Mononuclear cell (primary cell): ENCODE measurements around the gene USH2A. TPM values are rescaled to one million over a fixed set of nuclear protein-coding genes. Genes with fewer than 3 reads are reported as not detected.

Source experiments
- H3K27me3 ChIP-seq: 2 replicates; pipeline ENCODE4 v1.6.0; 2011; ENCODE audit warnings: low read length, control low read depth; ENCODE audit not compliant: insufficient read depth
- H3K4me1 ChIP-seq: 2 replicates; pipeline ENCODE4 v1.5.1; 2011; ENCODE audit warnings: mild to moderate bottlenecking, low read length, control low read depth; ENCODE audit not compliant: insufficient read depth
- H3K4me3 ChIP-seq: 2 replicates; pipeline ENCODE4 v1.5.1; 2011; ENCODE audit warnings: mild to moderate bottlenecking, low read length, moderate library complexity
- H3K9me3 ChIP-seq: 2 replicates; pipeline ENCODE4 v1.5.1; 2011; ENCODE audit warnings: low read depth, mild to moderate bottlenecking, control low read depth, low read length
- total RNA-seq: library from RNA; depleted of rRNA; stranded (reverse); fragments of >200 nt; gene quantifications from one replicate; pipeline ENCODE4 v1.2.3, GENCODE V29; 2012

USH2A gene, protein sequence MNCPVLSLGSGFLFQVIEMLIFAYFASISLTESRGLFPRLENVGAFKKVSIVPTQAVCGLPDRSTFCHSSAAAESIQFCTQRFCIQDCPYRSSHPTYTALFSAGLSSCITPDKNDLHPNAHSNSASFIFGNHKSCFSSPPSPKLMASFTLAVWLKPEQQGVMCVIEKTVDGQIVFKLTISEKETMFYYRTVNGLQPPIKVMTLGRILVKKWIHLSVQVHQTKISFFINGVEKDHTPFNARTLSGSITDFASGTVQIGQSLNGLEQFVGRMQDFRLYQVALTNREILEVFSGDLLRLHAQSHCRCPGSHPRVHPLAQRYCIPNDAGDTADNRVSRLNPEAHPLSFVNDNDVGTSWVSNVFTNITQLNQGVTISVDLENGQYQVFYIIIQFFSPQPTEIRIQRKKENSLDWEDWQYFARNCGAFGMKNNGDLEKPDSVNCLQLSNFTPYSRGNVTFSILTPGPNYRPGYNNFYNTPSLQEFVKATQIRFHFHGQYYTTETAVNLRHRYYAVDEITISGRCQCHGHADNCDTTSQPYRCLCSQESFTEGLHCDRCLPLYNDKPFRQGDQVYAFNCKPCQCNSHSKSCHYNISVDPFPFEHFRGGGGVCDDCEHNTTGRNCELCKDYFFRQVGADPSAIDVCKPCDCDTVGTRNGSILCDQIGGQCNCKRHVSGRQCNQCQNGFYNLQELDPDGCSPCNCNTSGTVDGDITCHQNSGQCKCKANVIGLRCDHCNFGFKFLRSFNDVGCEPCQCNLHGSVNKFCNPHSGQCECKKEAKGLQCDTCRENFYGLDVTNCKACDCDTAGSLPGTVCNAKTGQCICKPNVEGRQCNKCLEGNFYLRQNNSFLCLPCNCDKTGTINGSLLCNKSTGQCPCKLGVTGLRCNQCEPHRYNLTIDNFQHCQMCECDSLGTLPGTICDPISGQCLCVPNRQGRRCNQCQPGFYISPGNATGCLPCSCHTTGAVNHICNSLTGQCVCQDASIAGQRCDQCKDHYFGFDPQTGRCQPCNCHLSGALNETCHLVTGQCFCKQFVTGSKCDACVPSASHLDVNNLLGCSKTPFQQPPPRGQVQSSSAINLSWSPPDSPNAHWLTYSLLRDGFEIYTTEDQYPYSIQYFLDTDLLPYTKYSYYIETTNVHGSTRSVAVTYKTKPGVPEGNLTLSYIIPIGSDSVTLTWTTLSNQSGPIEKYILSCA (N-terminal part only)
- not detected for total RNA-seq

DNA sequence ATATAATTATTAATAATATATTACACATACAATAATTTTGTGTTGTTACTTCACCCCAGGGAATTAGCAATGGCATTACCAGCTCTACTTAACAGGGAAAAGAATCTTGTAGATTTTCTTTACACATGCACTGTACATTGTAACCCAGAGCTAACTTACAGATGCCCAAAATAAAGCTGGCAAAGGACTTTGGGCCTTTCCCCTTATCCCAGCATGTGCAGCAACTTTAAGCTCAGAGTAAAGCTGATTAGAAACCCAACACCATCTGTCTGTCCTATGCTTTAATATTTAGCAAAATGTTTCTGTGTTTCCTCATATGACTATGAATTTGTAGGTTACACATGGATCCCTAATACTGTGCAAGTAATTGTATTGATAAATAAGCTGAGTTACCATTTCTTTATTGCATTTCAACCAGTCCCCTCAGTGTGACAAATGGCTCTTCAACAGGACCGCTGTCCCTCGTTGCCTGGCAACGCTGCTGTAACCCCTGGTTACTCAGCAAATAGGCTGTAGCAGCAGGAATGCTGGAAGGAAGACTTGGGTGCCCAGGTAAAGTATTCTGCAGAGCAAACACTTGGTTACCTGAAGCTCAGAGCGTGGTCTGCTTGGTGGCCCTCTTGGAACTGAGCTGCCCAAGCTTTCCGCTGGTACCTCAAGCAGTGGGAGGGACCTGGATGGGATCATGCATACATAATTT is at the start of gene USH2A:
TSS of gene USH2A (minus strand) at position 628 of the 700 bp plus-strand sequence. CDS start 1,112 bp downstream, outside the sequence.
- Histone ChIP-seq H3K4me1 (no peaks in the 10 kb centered on the region), H3K27me3 (no peaks in the 10 kb centered on the region), H3K4me3 (no peak within 1 kb of the TSS), H3K9me3 (no peaks in the 10 kb centered on the region)

- Histone ChIP-seq H3K27me3 (no peaks in the 10 kb centered on the region), H3K4me3 (no peak overlapping the region), H3K9me3 (no peaks in the 10 kb centered on the region), H3K4me1 (no peaks in the 10 kb centered on the region)
Measured at GRCh38 chr1:216466162-216466801, 43.0 kb upstream of the USH2A start.

- no peak overlapping the region for H3K4me3 ChIP-seq
- no peaks in the 10 kb centered on the region for H3K27me3 ChIP-seq
- H3K9me3 ChIP-seq = no peaks in the 10 kb centered on the region
- H3K4me1 ChIP-seq = no peaks in the 10 kb centered on the region
Measured at GRCh38 chr1:216464489-216464888, 41.2 kb upstream of the USH2A start.

GRCh38 chr1:216462066-216462775 is 39.0 kb upstream of the USH2A start:
- Histone ChIP-seq H3K9me3 (no peaks in the 10 kb centered on the region), H3K4me1 (no peaks in the 10 kb centered on the region), H3K4me3 (no peak overlapping the region), H3K27me3 (no peaks in the 10 kb centered on the region)

DNA sequence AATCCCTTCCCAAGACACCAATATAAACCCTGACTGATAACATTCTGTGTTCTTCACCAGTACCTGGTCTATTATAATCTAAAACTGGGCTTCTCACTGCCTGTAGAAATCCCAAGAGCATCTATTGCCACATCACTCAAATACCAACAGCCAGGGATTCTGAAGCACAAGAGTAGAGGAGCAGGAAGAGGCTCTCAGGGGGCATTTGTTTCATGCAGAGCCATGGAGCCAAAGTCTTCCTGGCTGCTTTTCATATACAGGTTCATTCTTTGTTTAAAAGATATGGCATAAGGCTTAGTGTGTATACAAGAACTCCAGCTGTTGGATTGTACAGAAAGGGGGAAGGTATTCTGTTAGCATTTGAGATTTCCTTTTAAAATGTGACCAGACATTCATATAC is 38.2 kb upstream of the USH2A start:
- no peaks in the 10 kb centered on the region for H3K9me3 ChIP-seq
- H3K27me3 ChIP-seq = no peaks in the 10 kb centered on the region
- H3K4me1 ChIP-seq = no peaks in the 10 kb centered on the region
- H3K4me3 ChIP-seq = no peak overlapping the region

DNA sequence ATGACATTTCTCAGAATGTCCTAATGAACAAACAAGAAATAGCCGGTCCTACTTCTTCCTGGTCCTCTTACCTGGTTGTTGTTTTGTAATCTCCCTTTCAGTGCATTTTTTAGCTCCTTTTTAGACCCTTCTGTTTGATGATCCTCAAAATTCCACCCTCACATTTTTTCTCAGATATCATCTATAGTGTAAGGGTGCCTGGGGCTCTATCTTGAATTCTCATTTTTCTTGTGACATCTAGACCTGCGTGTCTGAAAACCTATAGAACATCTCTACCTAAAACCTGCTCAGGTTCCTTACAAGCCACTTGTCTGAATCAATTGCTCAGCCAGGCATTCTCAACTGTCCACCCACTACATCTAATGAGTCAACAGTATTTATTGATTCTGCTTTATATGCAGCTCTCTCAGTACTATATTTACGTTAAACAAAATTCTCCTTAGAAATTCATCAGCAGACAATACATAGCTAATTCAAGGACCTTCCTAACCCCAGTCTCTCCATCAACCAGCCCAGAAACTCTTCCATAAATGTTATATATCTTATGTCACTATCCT is 36.5 kb upstream of the USH2A start:
- H3K4me3 ChIP-seq = no peak overlapping the region
- no peaks in the 10 kb centered on the region for H3K27me3 ChIP-seq
- no peaks in the 10 kb centered on the region for H3K9me3 ChIP-seq
- no peaks in the 10 kb centered on the region for H3K4me1 ChIP-seq

- Histone ChIP-seq H3K4me3 (no peak overlapping the region), H3K9me3 (no peaks in the 10 kb centered on the region), H3K27me3 (no peaks in the 10 kb centered on the region), H3K4me1 (no peaks in the 10 kb centered on the region)
Measured at GRCh38 chr1:216458812-216459211, 35.6 kb upstream of the USH2A start.

DNA sequence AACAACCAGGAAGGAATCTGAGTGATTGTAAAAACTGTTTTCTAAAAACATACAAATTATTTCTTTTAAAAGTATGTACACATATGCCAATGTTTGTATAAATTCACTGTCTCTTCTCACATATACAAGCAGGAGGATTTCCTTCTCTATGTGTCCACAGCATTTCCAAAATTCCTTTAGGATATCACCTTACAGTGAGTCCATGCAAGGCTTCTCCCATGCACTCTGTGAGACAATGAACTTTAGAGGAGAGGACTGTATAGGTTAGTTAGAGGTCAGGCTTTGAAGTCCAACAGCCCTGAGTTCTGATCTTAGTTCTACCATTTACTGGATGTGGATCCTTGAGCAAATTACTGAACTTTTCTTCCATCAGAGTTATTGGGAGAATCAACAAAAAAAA is 34.1 kb upstream of the USH2A start:
- Histone ChIP-seq H3K4me1 (no peaks in the 10 kb centered on the region), H3K27me3 (no peaks in the 10 kb centered on the region), H3K9me3 (no peaks in the 10 kb centered on the region), H3K4me3 (no peak overlapping the region)

DNA sequence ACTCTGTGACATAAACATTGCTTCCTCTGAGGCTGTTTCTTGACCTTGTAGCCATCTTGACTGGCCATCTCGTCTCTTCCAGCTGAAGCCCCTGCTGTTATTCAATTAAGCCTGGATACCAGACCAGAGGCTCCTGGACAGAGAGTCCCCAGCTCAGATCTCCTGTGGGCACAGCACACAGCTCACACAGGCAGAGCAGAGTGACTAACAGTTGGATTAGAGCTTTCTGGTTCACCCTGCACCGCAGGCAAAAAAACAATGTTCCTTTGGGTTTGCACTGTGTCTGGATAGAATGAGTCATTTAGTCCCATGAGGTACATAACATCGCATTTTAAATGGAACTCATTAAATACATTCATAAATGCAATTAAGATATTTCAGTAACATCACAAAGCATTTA is 33.4 kb upstream of the USH2A start:
- Histone ChIP-seq H3K4me1 (no peaks in the 10 kb centered on the region), H3K4me3 (no peak overlapping the region), H3K9me3 (no peaks in the 10 kb centered on the region), H3K27me3 (no peaks in the 10 kb centered on the region)

DNA sequence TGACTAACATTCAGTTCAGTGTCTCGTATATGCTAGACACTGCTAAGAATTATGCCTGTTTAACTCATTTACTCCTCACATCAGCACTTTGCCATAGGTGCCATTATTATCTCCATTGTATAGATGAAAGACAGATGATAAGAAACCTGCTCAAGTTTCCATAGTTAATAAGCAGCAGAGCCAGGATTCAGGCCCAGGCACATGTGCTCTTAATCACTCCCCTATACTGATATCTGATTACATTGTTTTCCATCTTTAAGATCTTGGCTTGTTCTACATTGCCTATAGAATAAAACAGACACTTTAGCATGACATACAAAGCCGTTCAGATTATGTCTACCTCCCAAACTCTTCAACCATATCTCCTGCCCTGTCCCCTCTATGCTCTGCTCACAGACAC is 30.5 kb upstream of the USH2A start:
- Histone ChIP-seq H3K4me3 (no peak overlapping the region), H3K27me3 (no peaks in the 10 kb centered on the region), H3K9me3 (no peaks in the 10 kb centered on the region), H3K4me1 (no peaks in the 10 kb centered on the region)

DNA sequence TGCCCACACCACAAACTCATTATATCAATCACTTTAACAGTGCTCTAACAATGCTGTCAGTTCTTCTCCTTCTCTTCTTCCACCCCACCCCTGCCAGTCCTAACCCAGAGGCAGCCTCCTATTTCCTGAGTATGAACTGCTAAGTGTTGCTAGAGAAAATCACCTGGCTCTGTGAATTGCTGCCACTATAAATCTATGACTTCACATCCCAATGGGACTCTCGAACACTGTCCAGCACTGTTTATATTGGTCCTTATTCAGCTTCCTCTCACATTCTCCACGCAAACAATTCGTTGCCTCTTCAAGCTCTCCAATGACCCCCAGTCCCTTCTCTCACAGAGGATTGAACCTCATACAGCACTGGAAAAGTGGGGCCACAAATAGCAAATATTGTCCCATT is 27.0 kb upstream of the USH2A start:
- no peaks in the 10 kb centered on the region for H3K4me1 ChIP-seq
- H3K4me3 ChIP-seq = no peak overlapping the region
- H3K9me3 ChIP-seq = no peaks in the 10 kb centered on the region
- no peaks in the 10 kb centered on the region for H3K27me3 ChIP-seq

DNA sequence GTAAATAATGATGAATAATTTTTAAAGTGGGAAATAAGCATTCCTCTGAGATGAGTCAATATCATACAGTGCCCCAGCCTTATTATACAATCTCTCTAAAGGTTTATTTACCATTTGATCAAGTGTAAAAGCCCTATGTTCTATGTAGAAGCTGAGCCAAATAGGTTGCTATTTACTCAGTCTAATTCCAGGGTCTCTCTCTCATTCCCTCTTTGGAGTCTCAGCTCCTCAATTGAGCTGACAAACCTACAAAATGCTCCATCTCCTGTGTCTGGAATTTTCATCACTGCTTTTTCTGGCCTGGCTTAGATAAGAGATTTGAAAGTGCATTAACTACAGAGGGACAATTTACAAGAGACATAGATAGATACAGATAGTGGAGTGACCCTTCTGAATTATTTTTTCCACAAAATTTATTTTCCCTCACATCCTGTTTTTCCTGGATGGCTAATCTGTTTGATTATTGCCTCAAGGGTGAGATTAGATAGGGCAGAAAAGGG is 24.8 kb upstream of the USH2A start:
- no peaks in the 10 kb centered on the region for H3K27me3 ChIP-seq
- H3K4me3 ChIP-seq = no peak overlapping the region
- H3K9me3 ChIP-seq = no peaks in the 10 kb centered on the region
- H3K4me1 ChIP-seq = no peaks in the 10 kb centered on the region

DNA sequence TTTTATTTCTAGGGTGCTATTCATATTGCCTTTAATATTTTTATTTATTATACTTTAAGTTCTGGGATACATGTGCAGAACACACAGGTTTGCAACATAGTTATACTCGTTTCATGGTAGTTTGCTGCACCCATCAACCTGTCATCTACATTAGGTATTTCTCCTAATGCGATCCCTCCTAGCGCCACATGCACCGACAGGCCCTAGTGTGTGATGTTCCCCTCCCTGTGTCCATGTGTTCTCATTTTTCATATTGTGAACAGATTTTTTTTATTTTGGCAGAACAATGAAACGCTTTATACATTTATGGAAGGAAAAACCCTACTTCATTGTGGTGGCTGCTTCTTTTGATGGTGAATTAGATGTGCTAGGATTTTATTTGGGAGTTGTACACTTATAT is 14.4 kb upstream of the USH2A start:
- Histone ChIP-seq H3K4me1 (no peaks in the 10 kb centered on the region), H3K4me3 (no peak overlapping the region), H3K27me3 (no peaks in the 10 kb centered on the region), H3K9me3 (no peaks in the 10 kb centered on the region)
